Activated naive CD4-positive, alpha-beta T cell treated with anti-CD3 and anti-CD28 coated beads, Interleukin-2, amount 50 U/mL, for 72 hours (primary cell): ENCODE measurements around the gene NETO2. TPM values are rescaled to one million over a fixed set of nuclear protein-coding genes. Genes with fewer than 3 reads are reported as not detected.
"Not testable (repeated sequence)": the region's sequence is repeated elsewhere in the genome, so short reads cannot be mapped to it uniquely, and the experiment has no call there.

Experiments used
- ATAC-seq, 2 donors: fragments of 150-1000 bp; cut with Tn5 transposase; 2 replicates each; pipeline ENCODE4 v1.10.0; 2021; ENCODE audit warnings: mild to moderate bottlenecking in 2 of 2, moderate library complexity in 2 of 2
- DNase-seq, 2 donors: peaks; one replicate each; pipeline ENCODE4 v3.0.0; 2021 to 2022; ENCODE audit warnings: low spot score in 2 of 2
- H3K27ac Mint-ChIP-seq, 2 donors: one replicate each; pipeline ENCODE4 v1.8.0; 2022; ENCODE audit warnings: mild to moderate bottlenecking in 2 of 2, mixed read lengths in 2 of 2
- H3K36me3 Mint-ChIP-seq, 2 donors: one replicate each; pipeline ENCODE4 v1.8.0; 2022; ENCODE audit warnings: mixed read lengths in 2 of 2
- H3K9me3 Mint-ChIP-seq, 2 donors: one replicate each; pipeline ENCODE4 v1.8.0; 2022; ENCODE audit warnings: mixed read lengths in 2 of 2
- total RNA-seq, 2 donors: library from RNA; stranded (reverse); gene quantifications; one replicate each; pipeline ENCODE4 v1.2.3, GENCODE V29; 2022

NETO2 gene, protein sequence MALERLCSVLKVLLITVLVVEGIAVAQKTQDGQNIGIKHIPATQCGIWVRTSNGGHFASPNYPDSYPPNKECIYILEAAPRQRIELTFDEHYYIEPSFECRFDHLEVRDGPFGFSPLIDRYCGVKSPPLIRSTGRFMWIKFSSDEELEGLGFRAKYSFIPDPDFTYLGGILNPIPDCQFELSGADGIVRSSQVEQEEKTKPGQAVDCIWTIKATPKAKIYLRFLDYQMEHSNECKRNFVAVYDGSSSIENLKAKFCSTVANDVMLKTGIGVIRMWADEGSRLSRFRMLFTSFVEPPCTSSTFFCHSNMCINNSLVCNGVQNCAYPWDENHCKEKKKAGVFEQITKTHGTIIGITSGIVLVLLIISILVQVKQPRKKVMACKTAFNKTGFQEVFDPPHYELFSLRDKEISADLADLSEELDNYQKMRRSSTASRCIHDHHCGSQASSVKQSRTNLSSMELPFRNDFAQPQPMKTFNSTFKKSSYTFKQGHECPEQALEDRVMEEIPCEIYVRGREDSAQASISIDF
- 1 to 10 TPM; 1.1 to 7.3 TPM for total RNA-seq

DNA sequence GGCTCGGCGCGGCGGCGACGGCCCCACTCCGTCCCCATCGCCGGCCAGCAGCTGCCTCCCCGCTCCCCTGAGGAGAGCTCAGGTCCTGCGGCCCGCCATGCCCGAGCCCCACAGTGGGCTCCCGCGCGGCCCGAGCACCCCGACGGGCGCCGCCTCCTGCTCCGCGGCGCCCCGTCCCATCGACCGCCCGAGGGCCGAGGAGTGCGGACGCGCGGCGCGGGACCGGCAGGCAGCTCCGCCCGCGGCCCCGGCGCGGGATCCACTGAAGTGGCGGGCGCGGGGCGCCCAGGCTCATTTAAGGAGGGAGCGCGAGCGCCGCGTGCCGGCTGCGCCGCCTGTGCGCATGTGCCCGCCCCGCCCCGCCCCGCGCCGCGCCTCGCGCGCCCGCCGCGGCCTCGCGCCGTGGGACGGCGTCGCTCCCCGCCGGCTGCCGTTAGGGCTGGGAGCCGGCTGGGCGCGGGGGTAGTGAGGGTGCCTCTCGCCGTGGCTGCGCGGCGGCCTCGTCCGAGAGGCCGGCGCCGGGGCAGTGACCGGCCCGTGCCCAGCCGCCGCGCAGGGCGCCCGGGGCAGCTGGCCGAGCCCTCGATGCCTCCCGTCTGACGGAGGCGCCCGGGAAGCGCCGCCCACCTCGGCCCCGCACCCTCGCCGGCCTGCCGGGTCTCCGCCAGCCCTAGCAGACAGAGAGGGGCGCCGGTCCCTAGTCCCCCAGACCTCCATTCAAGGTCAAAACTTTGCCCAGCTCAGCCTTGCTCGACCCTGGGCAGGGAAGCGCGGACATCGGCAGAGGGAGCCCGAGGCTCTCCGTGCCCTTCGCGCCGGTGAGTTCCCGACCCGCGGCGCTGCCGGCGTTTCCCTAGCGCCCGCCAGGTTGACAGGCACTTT lies at the start of gene NETO2:
NETO2 (minus strand) TSS at position 269 of the 882 bp plus-strand sequence. CDS start 333 bp downstream, outside the sequence.
- H3K9me3 Mint-ChIP-seq, result no peaks in the 10 kb centered on the region
- peak; percentile 60 to 68 for DNase-seq
- peaks cover 2 to 14% of the 10 kb centered on the region in 2 donors for H3K36me3 Mint-ChIP-seq
- H3K27ac Mint-ChIP-seq, result no peak within 1 kb of the TSS
- peak; percentile 49 to 73 for ATAC-seq

DNA sequence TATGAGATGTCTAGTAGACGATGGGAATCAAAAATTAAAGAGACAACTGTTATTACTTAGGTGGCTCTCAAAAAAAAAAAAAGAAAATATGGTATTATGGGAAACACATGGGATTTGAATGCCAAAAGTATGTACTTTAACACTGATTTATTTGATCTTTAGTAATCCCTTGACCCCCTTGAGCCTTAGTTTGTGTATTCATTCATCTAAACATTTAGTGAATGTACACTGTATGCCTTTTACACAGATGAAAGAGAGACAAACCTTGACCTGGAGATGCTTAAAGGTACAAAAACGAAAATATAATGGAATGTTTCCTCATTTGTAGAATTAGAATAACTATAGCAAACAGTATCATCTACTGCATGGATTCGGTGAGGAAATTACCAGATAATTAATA lies 38.6 kb upstream of the NETO2 start:
- no peak overlapping the region for H3K27ac Mint-ChIP-seq

DNA sequence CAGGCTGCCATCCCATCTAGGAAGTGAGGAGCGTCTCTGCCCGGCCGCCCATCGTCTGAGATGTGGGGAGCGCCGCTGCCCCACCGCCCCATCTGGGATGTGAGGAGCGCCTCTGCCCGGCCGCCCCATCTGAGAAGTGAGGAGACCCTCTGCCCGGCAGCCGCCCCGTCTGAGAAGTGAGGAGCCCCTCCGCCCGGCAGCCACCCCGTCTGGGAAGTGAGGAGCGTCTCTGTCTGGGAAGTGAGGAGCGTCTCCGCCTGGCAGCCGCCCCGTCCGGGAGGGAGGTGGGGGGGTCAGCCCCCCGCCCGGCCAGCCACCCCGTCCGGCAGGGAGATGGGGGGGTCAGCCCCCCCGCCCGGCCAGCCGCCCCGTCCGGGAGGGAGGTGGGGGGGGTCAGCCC lies 37.3 kb upstream of the NETO2 start:
- peaks cover 18 to 28% of the 10 kb centered on the region in 2 donors for H3K36me3 Mint-ChIP-seq
- not testable (repeated sequence) for H3K27ac Mint-ChIP-seq, ATAC-seq, H3K9me3 Mint-ChIP-seq, DNase-seq

More for the DNA sequence above, 38.6 kb upstream of the NETO2 start:
- Mint-ChIP-seq H3K36me3 (peaks cover 18 to 28% of the 10 kb centered on the region in 2 donors), H3K9me3 (peaks cover 4 to 5% of the 10 kb centered on the region in 2 donors)
- DNase-seq (no peak), ATAC-seq (no peak)

DNA sequence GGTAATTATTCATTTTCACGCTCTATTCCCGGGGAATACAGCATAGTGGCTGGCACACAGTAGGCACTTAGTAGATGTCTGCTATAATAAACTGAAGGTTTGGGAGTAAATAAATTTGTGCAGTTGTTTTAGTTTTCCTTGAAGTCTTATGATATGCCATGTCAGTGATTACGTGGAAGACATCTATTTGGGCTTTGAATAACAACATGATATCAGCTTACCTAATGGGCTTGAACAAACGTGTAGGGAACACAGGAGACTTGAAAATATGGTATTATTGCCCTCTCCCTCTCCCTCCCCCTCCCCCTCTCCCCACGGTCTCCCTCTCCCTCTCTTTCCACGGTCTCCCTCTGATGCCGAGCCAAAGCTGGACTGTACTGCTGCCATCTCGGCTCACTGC lies 36.3 kb upstream of the NETO2 start:
- Mint-ChIP-seq H3K9me3 (peaks cover 0 to under 1% of the 10 kb centered on the region in 2 donors), H3K27ac (no peak overlapping the region), H3K36me3 (peaks cover 19 to 24% of the 10 kb centered on the region in 2 donors)
- DNase-seq, result no peak
- no peak for ATAC-seq

DNA sequence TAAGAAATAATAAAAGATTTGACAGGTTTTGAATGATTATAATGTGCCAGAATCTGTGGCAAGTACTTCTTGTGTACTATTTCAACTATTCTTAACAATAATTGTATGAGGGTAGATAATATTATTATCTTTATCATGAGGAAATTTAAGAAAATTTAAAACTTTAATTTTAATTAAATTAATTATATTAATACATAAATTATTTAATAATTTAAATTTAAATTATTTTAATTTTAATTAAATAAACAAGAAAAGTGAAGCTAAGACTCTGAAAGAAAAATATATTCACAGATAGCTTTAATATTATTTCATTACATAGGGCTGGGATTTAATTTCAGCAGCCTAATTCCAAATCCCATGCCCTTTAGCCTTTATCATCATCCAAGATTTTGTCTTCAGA lies 31.4 kb upstream of the NETO2 start:
- H3K9me3 Mint-ChIP-seq, result peaks cover 0 to 5% of the 10 kb centered on the region in 2 donors
- DNase-seq (no peak), ATAC-seq (no peak)
- H3K36me3 Mint-ChIP-seq, result peaks cover 9 to 10% of the 10 kb centered on the region in 2 donors
- no peak overlapping the region for H3K27ac Mint-ChIP-seq

DNA sequence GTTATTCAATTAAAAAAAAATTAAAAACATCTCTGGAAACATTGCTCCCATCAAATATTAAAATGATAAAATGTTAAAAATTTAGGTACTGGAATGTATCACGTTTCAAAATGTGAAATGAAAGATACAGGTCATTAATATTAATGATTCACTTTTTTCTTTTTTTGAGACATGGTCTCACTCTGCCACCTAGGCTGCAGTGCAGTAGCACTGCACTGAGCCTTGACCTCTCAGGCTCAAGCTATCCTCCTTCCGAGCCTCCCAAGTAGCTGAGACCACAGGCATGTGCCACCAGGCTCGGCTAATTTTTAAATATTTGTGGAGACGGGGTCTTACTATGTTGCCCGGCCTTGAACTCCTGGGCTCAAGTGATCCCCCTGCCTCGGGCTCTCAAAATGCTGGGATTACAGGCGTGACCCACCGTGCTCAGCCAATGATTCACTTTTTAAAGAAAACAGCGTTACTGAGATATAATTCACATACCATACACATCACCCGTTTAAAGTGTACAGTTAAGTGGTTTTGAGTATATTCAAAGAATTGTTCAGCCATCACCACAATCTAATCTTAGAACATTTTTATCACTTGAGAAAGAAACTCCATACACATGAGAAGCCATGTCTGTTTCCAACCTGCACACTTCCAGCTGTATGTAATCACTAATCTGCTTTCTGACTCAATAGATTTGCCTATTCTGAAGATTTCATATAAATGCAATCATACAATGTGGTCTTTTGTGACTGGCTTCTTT lies 19.1 kb upstream of the NETO2 start:
- Mint-ChIP-seq H3K27ac (no peak overlapping the region), H3K9me3 (no peaks in the 10 kb centered on the region), H3K36me3 (no peaks in the 10 kb centered on the region)
- no peak for ATAC-seq
- DNase-seq, result no peak

DNA sequence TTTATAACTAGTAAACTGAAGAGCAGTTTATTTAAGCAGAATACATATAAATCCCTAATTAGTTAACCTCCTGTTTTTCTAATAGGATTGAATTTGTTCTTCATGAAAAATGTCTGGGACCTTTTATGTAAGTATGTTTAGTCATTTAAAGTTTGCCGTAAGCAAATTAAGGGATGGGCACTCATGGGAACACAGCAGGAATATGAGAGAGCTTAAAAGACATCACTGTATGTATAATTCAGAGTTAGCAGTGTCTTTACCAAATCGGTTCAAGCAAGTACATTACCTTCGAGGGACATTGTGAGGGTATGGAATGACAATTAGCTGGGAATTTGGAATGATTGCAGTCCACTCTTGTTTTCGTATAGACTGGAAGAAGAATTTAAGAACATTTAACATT lies 17.7 kb upstream of the NETO2 start:
- Mint-ChIP-seq H3K9me3 (peaks cover 5 to 6% of the 10 kb centered on the region in 2 donors), H3K27ac (no peak overlapping the region), H3K36me3 (peaks cover 8% of the 10 kb centered on the region in 2 donors)
- DNase-seq (no peak), ATAC-seq (no peak)

DNA sequence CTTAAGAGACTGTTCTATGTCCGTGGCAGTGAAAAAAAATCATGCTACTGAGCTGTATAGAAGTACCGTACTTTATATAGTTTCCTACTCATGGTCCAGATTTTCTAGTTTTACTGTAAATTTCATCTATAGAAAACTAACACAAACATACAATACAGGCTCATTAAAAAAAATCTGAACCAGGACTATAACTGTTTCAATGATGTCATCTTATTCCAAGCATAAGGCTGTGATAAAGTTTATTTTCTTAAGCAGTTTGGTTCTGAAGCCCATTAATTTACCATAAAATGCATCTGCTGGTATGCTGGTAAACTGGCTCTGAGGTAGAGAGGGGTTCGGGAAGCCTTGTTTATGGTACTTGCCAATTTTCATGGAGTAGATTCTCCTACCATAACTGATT lies 16.7 kb upstream of the NETO2 start:
- no peak for DNase-seq
- peaks cover 11 to 15% of the 10 kb centered on the region in 2 donors for H3K36me3 Mint-ChIP-seq
- no peak overlapping the region for H3K27ac Mint-ChIP-seq
- peaks cover 6% of the 10 kb centered on the region in 2 donors for H3K9me3 Mint-ChIP-seq
- ATAC-seq, result no peak

DNA sequence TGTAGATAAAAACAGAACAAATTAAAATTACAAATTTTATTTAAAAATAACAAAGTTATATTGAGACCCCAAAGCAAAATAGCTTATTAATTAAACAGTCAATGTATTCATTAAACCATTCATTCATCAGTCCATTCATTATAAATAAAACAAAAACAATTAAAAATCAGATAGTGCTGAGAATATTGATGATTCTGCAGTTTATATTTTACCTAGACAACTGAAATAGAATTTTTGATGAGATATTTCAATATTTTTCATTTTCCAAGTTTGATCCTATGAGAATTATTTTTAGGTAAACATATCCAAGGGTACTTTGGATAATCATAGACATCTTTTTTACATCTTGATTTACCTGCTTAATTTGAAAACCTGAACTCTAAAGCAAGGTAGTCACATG lies 15.2 kb upstream of the NETO2 start:
- no peak for ATAC-seq
- peaks cover 6% of the 10 kb centered on the region in 2 donors for H3K9me3 Mint-ChIP-seq
- no peak overlapping the region for H3K27ac Mint-ChIP-seq
- H3K36me3 Mint-ChIP-seq, result peaks cover 11 to 16% of the 10 kb centered on the region in 2 donors
- DNase-seq, result no peak

DNA sequence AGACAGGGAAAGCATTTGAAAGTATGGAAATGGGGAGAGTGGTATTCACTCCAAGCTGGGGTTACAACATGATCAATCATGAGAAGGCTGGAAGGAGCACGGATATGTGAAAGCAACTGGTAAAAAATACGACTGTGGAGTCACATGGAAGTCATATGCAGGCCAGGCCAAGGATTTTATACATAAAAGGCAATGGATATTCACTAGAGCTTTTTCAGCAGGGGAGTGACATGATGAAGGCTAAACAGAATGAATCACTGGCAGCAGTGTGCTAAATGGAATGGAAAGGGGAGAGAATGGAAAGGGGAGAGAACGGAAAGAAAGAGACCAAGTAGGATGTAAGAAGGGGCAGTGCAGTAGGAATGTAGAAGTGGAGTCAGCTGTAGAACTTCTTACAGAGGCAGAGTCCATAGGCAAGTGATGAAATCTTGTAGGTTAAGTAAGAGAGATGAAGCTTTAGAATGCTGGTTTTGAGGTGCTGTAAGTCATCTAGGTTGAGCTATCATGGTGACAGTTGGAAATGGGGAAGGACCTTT lies 13.0 kb upstream of the NETO2 start:
- H3K27ac Mint-ChIP-seq, result peak overlapping the region in 1 of 2 donors; percentile 0
- peaks cover 32 to 36% of the 10 kb centered on the region in 2 donors for H3K36me3 Mint-ChIP-seq
- no peak for ATAC-seq
- no peak for DNase-seq
- peaks cover 16 to 22% of the 10 kb centered on the region in 2 donors for H3K9me3 Mint-ChIP-seq

DNA sequence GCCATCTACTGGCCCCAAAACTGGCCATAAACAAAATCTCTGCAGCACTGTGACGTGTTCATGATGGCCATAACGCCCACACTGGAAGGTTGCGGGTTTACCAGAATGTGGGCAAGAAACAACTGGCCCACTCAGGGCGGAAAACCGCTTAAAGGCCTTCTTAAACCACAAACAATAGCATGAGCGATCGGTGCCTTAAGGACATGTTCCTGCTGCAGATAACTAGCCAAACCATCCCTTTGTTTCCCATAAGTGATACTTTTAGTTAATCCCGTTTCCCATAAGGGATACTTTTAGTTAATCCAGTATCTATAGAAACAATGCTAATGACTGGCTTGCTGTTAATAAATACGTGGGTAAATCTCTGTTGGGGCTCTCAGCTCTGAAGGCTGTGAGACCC lies 8.8 kb upstream of the NETO2 start:
- DNase-seq, result not testable (repeated sequence)
- Mint-ChIP-seq H3K36me3 (peaks cover 40 to 51% of the 10 kb centered on the region in 2 donors), H3K9me3 (peaks cover 27% of the 10 kb centered on the region in 2 donors)

DNA sequence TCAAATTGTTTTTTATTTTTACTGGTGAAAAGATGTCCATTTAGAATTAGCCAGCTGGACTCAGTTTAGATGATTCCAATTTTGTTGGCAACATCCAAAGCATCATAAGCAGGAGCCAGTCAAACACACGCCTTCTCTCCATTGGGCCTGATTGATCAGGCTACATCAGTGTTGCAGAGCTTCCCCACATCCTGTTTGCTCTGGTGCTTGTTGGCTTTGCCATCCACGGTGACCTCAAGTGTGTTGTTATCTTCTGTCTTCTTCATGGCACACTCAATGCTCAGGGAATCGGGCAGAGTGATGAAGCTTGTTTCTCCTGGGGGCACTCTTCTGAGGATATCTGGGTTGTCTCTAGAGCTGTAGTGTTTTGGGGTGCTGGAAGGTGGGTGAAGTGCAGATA lies 6.3 kb upstream of the NETO2 start:
- DNase-seq (no peak), ATAC-seq (no peak)
- H3K27ac Mint-ChIP-seq, result peak overlapping the region in 1 of 2 donors; percentile 45
- peaks cover 29 to 35% of the 10 kb centered on the region in 2 donors for H3K36me3 Mint-ChIP-seq
- peaks cover 21 to 22% of the 10 kb centered on the region in 2 donors for H3K9me3 Mint-ChIP-seq

More for the DNA sequence above, 8.8 kb upstream of the NETO2 start:
- ATAC-seq, H3K27ac Mint-ChIP-seq: not testable (repeated sequence)

DNA sequence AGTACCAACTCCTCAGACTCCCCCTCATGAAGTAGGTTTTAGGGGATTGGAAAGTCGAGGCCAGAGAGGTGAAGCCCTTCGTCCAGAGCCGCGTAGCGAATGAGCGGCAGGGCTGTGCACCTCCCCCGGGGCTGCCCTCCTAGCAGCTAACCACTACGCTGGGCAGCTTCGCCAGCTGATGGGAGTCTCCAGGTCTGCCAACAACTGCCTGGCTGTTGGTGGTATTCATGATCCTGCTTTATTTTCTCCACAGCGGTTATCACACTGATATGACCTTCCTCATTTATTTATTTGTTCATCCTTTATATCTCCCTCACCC lies 773 bp upstream of the NETO2 start:
- Mint-ChIP-seq H3K9me3 (no peaks in the 10 kb centered on the region), H3K36me3 (peaks cover 0 to 14% of the 10 kb centered on the region in 2 donors), H3K27ac (no peak overlapping the region)
- DNase-seq (no peak), ATAC-seq (no peak)

DNA sequence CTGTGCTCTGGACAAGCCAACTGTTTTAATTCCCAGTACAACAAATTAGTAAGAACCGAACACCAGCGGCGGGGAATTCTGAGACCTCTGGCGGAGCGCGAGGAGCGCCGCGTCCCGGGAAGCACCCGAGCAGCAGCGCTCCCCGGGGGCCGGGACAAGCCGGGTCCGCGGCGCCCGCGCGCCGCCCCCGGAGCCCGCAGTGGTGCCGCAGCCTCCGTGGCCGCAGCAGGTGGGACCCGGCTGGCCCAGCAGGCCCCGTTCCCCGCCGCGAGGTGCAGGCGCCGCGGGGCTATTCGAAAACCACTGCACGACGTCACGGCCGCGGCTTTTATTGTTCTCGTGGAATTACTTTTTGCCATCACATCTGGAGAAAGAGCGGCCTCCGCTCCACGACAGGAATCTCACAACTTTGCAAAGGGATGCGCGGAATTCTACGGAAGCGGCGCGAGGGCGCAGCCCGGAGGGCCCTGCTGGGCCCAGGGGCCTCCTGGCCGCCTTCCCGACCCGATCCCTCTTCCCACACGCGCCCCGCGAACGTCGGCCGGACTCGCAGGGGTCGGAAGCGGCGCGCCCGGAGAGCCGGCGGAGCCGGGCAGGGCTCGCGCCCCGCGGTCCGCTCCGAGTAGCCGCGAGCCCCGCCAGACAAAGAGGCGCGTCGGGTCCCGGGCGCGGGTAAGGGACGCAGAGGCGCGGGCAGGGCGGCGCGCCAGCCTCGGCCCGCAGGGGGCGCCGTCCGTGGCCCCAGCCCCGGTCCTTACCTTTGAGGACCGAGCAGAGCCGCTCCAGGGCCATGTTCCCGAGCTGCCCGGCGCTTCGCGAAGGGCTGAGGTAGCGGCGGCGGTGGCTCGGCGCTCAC lies 696 bp downstream of the NETO2 start:
- H3K27ac Mint-ChIP-seq, result no peak overlapping the region
- ATAC-seq, result peak; percentile 74 to 82

DNA sequence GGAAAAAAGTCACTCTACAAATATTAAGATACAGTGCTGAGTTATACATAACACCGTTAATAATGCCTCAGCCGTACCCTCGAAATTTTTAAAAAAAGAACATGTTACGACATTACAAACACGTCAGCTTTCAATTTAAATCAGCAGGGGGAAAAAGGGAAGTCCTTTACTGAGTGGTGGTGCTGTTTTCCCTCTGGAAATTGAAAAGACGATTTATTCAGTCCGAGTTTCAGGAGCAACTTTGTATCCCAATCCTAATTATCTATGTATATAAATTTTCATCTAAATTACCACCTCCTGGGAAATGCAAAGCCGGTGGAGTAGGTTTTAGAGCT lies 1.3 kb downstream of the NETO2 start:
- Mint-ChIP-seq H3K36me3 (peaks cover 10 to 14% of the 10 kb centered on the region in 2 donors), H3K27ac (no peak overlapping the region), H3K9me3 (no peaks in the 10 kb centered on the region)
- DNase-seq (no peak), ATAC-seq (no peak)

More for the DNA sequence above, 696 bp downstream of the NETO2 start:
- DNase-seq, result peak; percentile 57 to 79
- peaks cover 10 to 14% of the 10 kb centered on the region in 2 donors for H3K36me3 Mint-ChIP-seq
- H3K9me3 Mint-ChIP-seq, result no peaks in the 10 kb centered on the region
